K562 (cell line): Measurements from ENCODE around the gene UBLCP1. TPM values are rescaled to one million over a fixed set of nuclear protein-coding genes. Genes with fewer than 3 reads are reported as not detected.

ENCODE experiments used
- ARID3B ChIP-seq: fragments of 250-450 bp; sonication (Bioruptor Pico); IDR thresholded peaks from 2 replicates; pipeline ENCODE4 v1.4.0; 2020; ENCODE audit warnings: borderline replicate concordance
- ATF6 ChIP-seq: sonication (generic); formaldehyde crosslinking; IDR thresholded peaks from 2 replicates; pipeline ENCODE4 v1.4.0; 2020; ENCODE audit warnings: mild to moderate bottlenecking, missing genetic modification reagents
- DACH1 ChIP-seq: fragments of 450-650 bp; IDR thresholded peaks from 2 replicates; pipeline ENCODE4 v1.6.1; 2018; ENCODE audit not compliant: partially characterized antibody
- FOS ChIP-seq: IDR thresholded peaks from 3 replicates; pipeline ENCODE4 v1.6.1; 2011; ENCODE audit not compliant: insufficient read length; ENCODE audit errors: extremely low read depth
- FOXK1 ChIP-seq: sonication (generic); formaldehyde crosslinking; IDR thresholded peaks from 2 replicates; pipeline ENCODE4 v1.8.0; 2022; ENCODE audit warnings: missing genetic modification reagents, mild to moderate bottlenecking, borderline replicate concordance
- GABPB1 ChIP-seq: sonication (generic); formaldehyde crosslinking; IDR thresholded peaks from 2 replicates; pipeline ENCODE4 v1.8.0; 2022; ENCODE audit warnings: mild to moderate bottlenecking, missing genetic modification reagents
- HDAC6 ChIP-seq: IDR thresholded peaks from 2 replicates; pipeline ENCODE4 v1.6.1; 2012; ENCODE audit warnings: low read depth, mild to moderate bottlenecking, control low read depth, inconsistent platforms, low read length, moderate library complexity
- PPARD ChIP-seq: fragments of 250-450 bp; sonication (Bioruptor Pico); IDR thresholded peaks from 2 replicates; pipeline ENCODE4 v1.8.0; 2022; ENCODE audit warnings: inconsistent platforms, mild to moderate bottlenecking, moderate library complexity
- PTRF ChIP-seq: fragments of 450-650 bp; IDR thresholded peaks from 2 replicates; pipeline ENCODE4 v1.6.1; 2016; ENCODE audit warnings: mild to moderate bottlenecking, missing genetic modification characterization, missing compliant biosample characterization
- WHSC1 ChIP-seq: IDR thresholded peaks from one replicate; pipeline ENCODE4 v1.6.1; 2012; ENCODE audit warnings: low read length, control low read depth, inconsistent platforms
- ZNF655 ChIP-seq: fragments of 250-450 bp; sonication (Bioruptor Pico); IDR thresholded peaks from 2 replicates; pipeline ENCODE4 v1.5.0; 2021
- ZNF77 ChIP-seq: fragments of 250-450 bp; sonication (Bioruptor Pico); IDR thresholded peaks from 2 replicates; pipeline ENCODE4 v1.5.0; 2020
- ZNF780A ChIP-seq: fragments of 250-450 bp; sonication (Bioruptor Pico); IDR thresholded peaks from 2 replicates; pipeline ENCODE4 v1.5.0; 2021; ENCODE audit warnings: mild to moderate bottlenecking
- polyA plus RNA-seq, 8 experiments: library from polyadenylated mRNA; depleted of rRNA in 4 of 8; stranded (reverse) in 5 of 8; unstranded in 3 of 8; fragments of >200 nt; fragmentation: Nextera tagmentation in 2 of 8; fragmentation: Illumina TruSeq in 1 of 8; extraction: Ambion mirVana in 2 of 8; extraction: Trizol in 1 of 8; gene quantifications; 2 replicates each; pipeline versions ENCODE4 v1.2.1 to v1.2.3, GENCODE V29; 2011 to 2014; ENCODE audit warnings: inconsistent platforms in 1 of 8, missing spikeins in 1 of 8
- total RNA-seq, 7 experiments: library from RNA; depleted of rRNA in 6 of 7; stranded (reverse); fragments of >200 nt in 6 of 7; fragmentation: Illumina TruSeq in 2 of 7; extraction: Trizol in 2 of 7; gene quantifications; 2 replicates each; pipeline versions ENCODE4 v1.2.1 to v1.2.3, GENCODE V29; 2011 to 2021; ENCODE audit warnings: low replicate concordance in 1 of 7
- TF ChIP-seq, protein P1 (sequence below), 2 experiments: fragments of 150-350 bp in 1 of 2; IDR thresholded peaks; 2 replicates each; pipeline ENCODE4 v1.6.1; 2012 to 2016; ENCODE audit warnings: low read depth in 2 of 2, low read length in 2 of 2, mild to moderate bottlenecking in 1 of 2, moderate library complexity in 1 of 2

Gene UBLCP1
- total and polyA plus RNA-seq, 9 of the 15 experiments (the other 6 are each of a cell fraction or from before 2014, with no cell fraction given), result 18.8 to 39.8 (median 30.2) TPM

DNA sequence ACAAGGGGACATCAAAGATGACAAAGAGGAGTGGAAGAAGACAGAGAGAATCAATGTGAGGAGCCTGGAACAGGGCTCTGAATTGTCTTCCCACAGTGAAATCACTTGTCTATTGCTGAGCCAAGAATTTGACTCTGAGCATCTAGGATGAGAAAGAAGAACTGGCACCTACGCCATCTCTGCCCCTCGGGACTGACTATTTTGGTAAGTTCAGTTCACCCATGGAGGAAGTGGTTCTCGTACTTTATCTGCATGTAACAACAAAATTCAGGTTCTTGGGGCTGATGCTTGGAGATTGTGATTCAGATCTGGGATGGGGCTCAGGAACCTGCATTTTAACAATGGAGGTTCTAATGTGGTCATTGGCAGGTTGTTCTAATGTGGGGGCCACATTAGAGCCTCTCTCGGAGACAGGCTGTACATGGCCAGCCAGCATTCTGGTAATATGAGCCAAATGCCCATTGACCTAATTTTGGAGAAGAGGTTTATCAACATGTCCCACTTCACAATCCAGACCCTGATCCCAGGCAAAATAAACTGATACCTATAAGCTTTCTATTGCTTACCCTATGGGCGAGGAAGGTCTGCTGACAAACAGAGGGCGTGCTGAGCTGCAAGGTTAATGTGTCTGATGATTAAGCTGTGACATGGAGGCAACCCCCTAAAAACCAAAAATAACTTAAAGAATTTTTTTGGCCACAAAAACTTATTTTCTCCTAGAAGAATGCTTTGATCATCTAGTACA, 69.9 kb downstream of the UBLCP1 start (continued):
- TF ChIP-seq ARID3B (CRISPR knock-in tag), result no peak
- no peak for TF ChIP-seq FOS
- TF ChIP-seq GABPB1, result no peak
- TF ChIP-seq FOXK1 (CRISPR knock-in tag), result no peak
- TF ChIP-seq PPARD (CRISPR knock-in tag), result no peak
- TF ChIP-seq HDAC6, result no peak
- TF ChIP-seq ZNF655 (CRISPR knock-in tag), result no peak
- no peak for TF ChIP-seq PTRF (tag)
- TF ChIP-seq, protein P1, sequence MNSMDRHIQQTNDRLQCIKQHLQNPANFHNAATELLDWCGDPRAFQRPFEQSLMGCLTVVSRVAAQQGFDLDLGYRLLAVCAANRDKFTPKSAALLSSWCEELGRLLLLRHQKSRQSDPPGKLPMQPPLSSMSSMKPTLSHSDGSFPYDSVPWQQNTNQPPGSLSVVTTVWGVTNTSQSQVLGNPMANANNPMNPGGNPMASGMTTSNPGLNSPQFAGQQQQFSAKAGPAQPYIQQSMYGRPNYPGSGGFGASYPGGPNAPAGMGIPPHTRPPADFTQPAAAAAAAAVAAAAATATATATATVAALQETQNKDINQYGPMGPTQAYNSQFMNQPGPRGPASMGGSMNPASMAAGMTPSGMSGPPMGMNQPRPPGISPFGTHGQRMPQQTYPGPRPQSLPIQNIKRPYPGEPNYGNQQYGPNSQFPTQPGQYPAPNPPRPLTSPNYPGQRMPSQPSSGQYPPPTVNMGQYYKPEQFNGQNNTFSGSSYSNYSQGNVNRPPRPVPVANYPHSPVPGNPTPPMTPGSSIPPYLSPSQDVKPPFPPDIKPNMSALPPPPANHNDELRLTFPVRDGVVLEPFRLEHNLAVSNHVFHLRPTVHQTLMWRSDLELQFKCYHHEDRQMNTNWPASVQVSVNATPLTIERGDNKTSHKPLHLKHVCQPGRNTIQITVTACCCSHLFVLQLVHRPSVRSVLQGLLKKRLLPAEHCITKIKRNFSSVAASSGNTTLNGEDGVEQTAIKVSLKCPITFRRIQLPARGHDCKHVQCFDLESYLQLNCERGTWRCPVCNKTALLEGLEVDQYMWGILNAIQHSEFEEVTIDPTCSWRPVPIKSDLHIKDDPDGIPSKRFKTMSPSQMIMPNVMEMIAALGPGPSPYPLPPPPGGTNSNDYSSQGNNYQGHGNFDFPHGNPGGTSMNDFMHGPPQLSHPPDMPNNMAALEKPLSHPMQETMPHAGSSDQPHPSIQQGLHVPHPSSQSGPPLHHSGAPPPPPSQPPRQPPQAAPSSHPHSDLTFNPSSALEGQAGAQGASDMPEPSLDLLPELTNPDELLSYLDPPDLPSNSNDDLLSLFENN (IDR thresholded peaks at IDR 0.05; ENCODE audit: low read depth in 2 of 2, low read length in 2 of 2), result no peak
- TF ChIP-seq DACH1, result no peak
- TF ChIP-seq ZNF77, result no peak
- TF ChIP-seq ATF6 (CRISPR knock-in tag), result no peak
- TF ChIP-seq ZNF780A (CRISPR knock-in tag), result no peak
- no peak for TF ChIP-seq WHSC1
